Left lung (tissue), 10 donors: ENCODE results near the gene MMP25. TPM values are rescaled to one million over a fixed set of nuclear protein-coding genes. Genes with fewer than 3 reads are reported as not detected.

ENCODE experiments used
- ATAC-seq: fragments of 200-7000 bp; cut with Tn5 transposase; one replicate; pipeline ENCODE4 v1.9.1; 2020; ENCODE audit warnings: moderate library complexity
- DNase-seq, 4 donors: peaks; one replicate each; pipeline ENCODE4 v3.0.0-alpha.2; 2013 to 2020
- H3K27ac ChIP-seq, 2 donors: fragments of 200-600 bp; sonication (generic) in 1 of 2; one replicate each; pipeline versions ENCODE4 v1.5.0 to v1.8.0; 2020 to 2021
- H3K27me3 ChIP-seq, 2 donors: fragments of 200-600 bp; sonication (generic) in 1 of 2; one replicate each; pipeline versions ENCODE4 v1.5.0 to v1.8.0; 2020 to 2021
- H3K36me3 ChIP-seq, 2 donors: fragments of 200-600 bp; sonication (generic) in 1 of 2; one replicate each; pipeline versions ENCODE4 v1.5.0 to v1.8.0; 2020 to 2021
- H3K4me1 ChIP-seq, 2 donors: fragments of 200-600 bp; one replicate each; pipeline ENCODE4 v1.8.0; 2021
- H3K4me3 ChIP-seq, 2 donors: fragments of 200-600 bp; sonication (generic) in 1 of 2; one replicate each; pipeline versions ENCODE4 v1.5.0 to v1.8.0; 2020 to 2021; ENCODE audit warnings: mild to moderate bottlenecking in 1 of 2
- H3K9me3 ChIP-seq, 2 donors: fragments of 200-600 bp; sonication (generic) in 1 of 2; one replicate each; pipeline versions ENCODE4 v1.5.0 to v1.8.0; 2020 to 2021
- intact Hi-C, 2 donors: fragments of 100-400 bp; cut with DNase I; formaldehyde crosslinking; loops; one replicate each; pipeline versions ENCODE4 v1.11.2 to v1.14.2; 2022
- polyA plus RNA-seq, 6 donors: library from polyadenylated mRNA; unstranded; fragments of 120-200 nt; gene quantifications; one replicate each; pipeline ENCODE4 v1.2.1, GENCODE V29; 2013; ENCODE audit not compliant: insufficient read length in 6 of 6
- total RNA-seq, 2 donors: library from RNA; stranded (reverse); fragmentation: NEBNext Ultra II Directional; extraction: Animal tissue kit (Norgen Biotek cat#: 25700); gene quantifications; one replicate each; pipeline ENCODE4 v1.2.1, GENCODE V29; 2021
- TF ChIP-seq, protein P1 (sequence below), 2 donors: fragments of 200-600 bp; sonication (generic) in 1 of 2; IDR thresholded peaks; one replicate each; pipeline versions ENCODE4 v1.5.0 to v1.8.0; 2021; ENCODE audit warnings: antibody characterized with exemption in 2 of 2
- donor health status: DM: no; HTN: yes; CAD: no.
- donor health status: DM: no; HTN: no; CAD: no.

The MMP25 gene
- total and polyA plus RNA-seq, 8 donors, result 1.8 to 91.9 (median 2.4) TPM

DNA sequence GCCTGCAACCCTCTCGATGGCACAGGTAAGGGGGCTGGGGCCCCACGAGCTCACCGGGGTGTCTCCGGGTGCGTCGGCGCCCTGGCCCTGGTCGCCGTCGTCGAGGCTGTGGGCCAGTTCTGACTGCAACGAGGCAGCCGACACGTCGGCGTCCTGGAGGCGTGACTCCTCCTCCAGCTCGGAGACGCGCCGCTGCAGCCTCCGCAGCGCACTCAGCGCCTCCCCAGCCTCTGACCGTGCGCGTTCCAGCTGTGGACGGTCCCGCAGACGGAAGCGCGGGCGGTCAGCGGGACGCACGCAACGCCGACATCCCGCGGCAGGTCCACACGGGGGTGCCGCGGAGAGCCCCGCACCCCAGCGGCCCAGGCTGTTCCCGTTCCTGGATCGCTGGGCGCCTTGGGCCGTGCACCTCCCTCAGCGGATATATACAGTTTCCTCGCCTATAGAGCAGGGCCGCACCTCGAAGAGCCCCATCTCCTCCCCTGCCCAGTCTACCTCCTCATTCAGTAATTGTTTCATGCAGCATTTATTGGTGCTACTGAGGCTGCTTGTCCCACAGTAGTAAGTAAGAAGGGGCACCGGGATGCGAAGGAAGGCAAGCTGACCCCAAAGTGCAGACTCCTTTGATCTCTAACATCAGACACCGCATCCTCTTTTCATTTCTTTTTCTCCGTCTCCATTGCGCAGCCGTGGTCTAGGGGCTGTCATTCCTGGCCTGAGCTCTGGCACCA lies 16.7 kb upstream of the MMP25 start:
- no peak overlapping the region for H3K4me3 ChIP-seq
- H3K9me3 ChIP-seq, result no peaks in the 10 kb centered on the region
- TF ChIP-seq, protein P1, sequence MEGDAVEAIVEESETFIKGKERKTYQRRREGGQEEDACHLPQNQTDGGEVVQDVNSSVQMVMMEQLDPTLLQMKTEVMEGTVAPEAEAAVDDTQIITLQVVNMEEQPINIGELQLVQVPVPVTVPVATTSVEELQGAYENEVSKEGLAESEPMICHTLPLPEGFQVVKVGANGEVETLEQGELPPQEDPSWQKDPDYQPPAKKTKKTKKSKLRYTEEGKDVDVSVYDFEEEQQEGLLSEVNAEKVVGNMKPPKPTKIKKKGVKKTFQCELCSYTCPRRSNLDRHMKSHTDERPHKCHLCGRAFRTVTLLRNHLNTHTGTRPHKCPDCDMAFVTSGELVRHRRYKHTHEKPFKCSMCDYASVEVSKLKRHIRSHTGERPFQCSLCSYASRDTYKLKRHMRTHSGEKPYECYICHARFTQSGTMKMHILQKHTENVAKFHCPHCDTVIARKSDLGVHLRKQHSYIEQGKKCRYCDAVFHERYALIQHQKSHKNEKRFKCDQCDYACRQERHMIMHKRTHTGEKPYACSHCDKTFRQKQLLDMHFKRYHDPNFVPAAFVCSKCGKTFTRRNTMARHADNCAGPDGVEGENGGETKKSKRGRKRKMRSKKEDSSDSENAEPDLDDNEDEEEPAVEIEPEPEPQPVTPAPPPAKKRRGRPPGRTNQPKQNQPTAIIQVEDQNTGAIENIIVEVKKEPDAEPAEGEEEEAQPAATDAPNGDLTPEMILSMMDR (IDR thresholded peaks at IDR 0.05), result no peak
- H3K27ac ChIP-seq, result no peak overlapping the region
- H3K27me3 ChIP-seq, result peaks cover 33 to 64% of the 10 kb centered on the region in 2 donors
- H3K4me1 ChIP-seq, result peaks cover 3 to 35% of the 10 kb centered on the region in 2 donors
- DNase-seq (no peak), ATAC-seq (no peak)
- intact Hi-C loops, result no loop called here
- peaks cover 0 to 21% of the 10 kb centered on the region in 2 donors for H3K36me3 ChIP-seq

DNA sequence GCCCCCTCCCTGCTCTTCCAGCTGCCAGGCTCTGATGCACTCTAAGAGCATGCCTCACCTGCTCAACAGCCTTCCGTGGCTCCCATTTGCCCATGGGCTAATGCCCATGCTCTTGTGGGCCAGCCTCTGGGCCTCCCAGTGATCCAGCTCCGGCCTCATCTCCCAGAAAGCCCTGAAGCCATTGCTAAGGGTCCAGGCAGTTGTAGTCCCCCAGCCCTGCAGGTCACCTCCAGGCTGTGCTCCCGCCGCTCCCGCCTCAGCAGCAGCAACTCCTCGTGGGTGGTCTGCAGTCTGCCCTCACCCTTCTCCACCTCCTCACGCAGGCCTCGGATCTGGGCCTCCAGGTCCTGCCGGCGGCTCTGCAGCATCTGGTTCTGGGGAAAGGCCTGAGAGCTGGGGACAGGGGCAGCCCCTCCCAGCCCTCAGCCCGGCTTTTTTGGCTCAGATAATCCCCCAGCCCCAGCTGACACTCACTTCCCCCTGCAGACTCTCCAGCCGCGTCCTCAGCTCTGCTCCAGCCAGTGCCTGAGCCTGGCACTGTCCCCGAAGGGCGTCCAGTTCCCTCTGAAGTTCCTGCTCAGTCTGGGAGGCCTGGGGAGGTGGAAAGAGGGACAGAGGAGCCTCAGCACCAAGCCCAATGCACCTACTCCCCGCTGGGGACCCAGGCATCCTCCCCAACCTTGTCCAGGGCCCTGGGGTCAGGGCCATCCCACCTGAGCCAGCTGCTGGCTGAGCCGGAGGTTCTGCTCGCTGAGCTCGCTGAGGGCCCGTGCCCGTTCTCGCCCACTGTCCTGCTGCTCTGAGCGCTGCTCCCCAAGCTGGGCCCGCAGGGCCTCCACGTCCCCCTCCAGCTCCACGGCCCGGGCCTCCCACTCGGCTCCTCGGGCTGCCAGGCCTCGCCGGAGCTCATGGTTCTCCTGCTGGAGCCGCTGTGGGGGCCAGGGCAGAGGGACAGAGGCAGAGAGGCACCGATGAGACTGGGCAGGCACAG lies 15.8 kb upstream of the MMP25 start:
- DNase-seq, result no peak
- ATAC-seq, result no peak
- Histone ChIP-seq H3K27me3 (peaks cover 35 to 73% of the 10 kb centered on the region in 2 donors), H3K27ac (no peak overlapping the region), H3K9me3 (no peaks in the 10 kb centered on the region), H3K4me3 (no peak overlapping the region), H3K36me3 (peaks cover 0 to 20% of the 10 kb centered on the region in 2 donors), H3K4me1 (peaks cover 0 to 29% of the 10 kb centered on the region in 2 donors)
- TF ChIP-seq, protein P1 (IDR thresholded peaks at IDR 0.05), result no peak
- intact Hi-C loops, result no loop called here

DNA sequence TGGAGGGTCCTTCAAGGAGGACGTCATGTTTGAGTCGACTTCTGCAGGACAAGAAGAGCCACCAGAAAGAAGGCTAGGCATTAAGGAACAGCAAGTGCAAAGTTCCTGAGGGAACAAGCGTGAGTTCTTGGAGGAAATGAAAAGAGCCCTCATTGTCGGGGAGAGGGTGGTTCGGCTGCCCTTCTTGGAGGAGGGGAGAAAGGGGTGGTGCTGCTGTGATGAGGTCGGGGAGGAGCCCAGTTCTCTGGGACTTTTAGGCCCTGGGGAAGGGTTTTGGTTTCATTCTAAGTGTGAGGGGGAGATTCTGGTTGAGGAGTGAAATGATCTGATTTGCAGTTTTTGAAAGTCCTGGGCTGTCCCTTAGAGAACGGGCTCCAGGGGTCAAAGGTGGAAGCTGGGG lies 13.7 kb upstream of the MMP25 start:
- H3K27me3 ChIP-seq, result peaks cover 55 to 94% of the 10 kb centered on the region in 2 donors
- DNase-seq (no peak), ATAC-seq (no peak)
- no peak overlapping the region for H3K4me3 ChIP-seq
- H3K4me1 ChIP-seq, result peaks cover 0 to 43% of the 10 kb centered on the region in 2 donors
- no peak overlapping the region for H3K27ac ChIP-seq
- intact Hi-C loops, result no loop called here
- no peaks in the 10 kb centered on the region for H3K36me3 ChIP-seq
- no peaks in the 10 kb centered on the region for H3K9me3 ChIP-seq
- TF ChIP-seq, protein P1 (IDR thresholded peaks at IDR 0.05), result no peak

DNA sequence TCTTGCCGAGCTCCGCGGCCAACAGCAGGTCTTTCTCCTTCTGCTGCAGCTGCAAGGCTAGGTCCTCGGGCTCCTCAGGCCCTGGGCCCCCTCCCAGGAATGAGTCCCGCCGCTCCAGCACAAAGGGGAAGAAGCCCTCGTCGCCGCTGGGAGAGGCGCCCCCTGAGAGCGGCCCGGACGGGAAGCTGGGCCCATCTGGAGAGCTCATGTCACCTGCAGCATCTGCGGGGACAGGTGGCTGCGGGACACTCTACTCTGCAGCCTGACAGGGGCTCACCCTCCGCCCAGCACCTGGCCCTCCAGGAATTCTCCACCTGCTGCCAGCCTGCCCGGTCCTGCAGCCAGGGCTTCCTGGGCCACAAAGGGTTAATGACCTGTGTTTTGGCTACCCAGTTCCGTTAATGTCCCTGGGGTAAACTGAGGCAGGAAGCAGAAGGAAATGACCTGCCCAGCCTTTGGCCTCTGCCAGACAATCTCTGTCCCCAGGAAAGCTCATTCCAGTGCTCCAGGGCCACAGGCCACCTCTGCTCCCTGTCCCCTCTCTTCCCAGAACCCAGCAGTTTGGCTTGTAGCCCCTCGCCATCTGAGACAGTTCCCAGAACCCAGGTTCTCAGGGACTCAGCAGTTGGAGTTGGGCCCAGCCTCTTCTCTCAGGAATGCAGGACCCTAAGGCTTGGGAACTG lies 10.9 kb upstream of the MMP25 start:
- intact Hi-C loops, result no loop called here
- Histone ChIP-seq H3K4me1 (peaks cover 0 to 19% of the 10 kb centered on the region in 2 donors), H3K9me3 (no peaks in the 10 kb centered on the region), H3K4me3 (peak overlapping the region in 1 of 2 donors; percentile 40), H3K27ac (no peak overlapping the region), H3K36me3 (no peaks in the 10 kb centered on the region), H3K27me3 (peaks cover 54 to 100% of the 10 kb centered on the region in 2 donors)
- TF ChIP-seq, protein P1 (IDR thresholded peaks at IDR 0.05), result no peak
- DNase-seq (peak in 1 of 4 donors; percentile 58), ATAC-seq (no peak)
